Motor neuron (in vitro differentiated cells): ENCODE results near the gene FRMD4A. TPM values are rescaled to one million over a fixed set of nuclear protein-coding genes. Genes with fewer than 3 reads are reported as not detected.

Experiments
- ATAC-seq, 8 experiments: fragments of 200-7000 bp; cut with Tn5 transposase; replicated peaks in 6 of 8; 2 replicates each; pipeline ENCODE4 v1.8.0; 2021; ENCODE audit warnings: mild to moderate bottlenecking in 8 of 8, moderate library complexity in 8 of 8
- H3K27ac ChIP-seq, 2 donors: fragments of 250-450 bp; sonication (Bioruptor Pico); 2 replicates each; pipeline ENCODE4 v1.9.0; 2021; ENCODE audit warnings: antibody characterized with exemption in 2 of 2, mild to moderate bottlenecking in 2 of 2, moderate library complexity in 1 of 2
- H3K4me1 ChIP-seq, 2 donors: fragments of 250-450 bp; sonication (Bioruptor Pico); replicated peaks in 1 of 2; 2 replicates each; pipeline ENCODE4 v1.6.1; 2021; ENCODE audit warnings: antibody characterized with exemption in 2 of 2, mild to moderate bottlenecking in 2 of 2, moderate library complexity in 1 of 2
- H3K4me3 ChIP-seq, 5 donors: fragments of 250-450 bp; sonication (Bioruptor Pico); 2 replicates each; pipeline ENCODE4 v1.9.0; 2021; ENCODE audit warnings: antibody characterized with exemption in 5 of 5, mild to moderate bottlenecking in 5 of 5, moderate library complexity in 4 of 5
- WGBS, 10 experiments: fragments of 450-650 bp; shearing (Covaris generic); methylation state at CpG; one replicate each; pipeline ENCODE4 v1.0.0; 2022; 5-methylcytosine and 5-hydroxymethylcytosine counted together
- in situ Hi-C, 9 experiments: fragments of 400-800 bp; cut with MboI; loops; one replicate each; pipeline ENCODE4 v1.15.0; 2021; ENCODE audit warnings: low sequenced_read_pairs in 9 of 9, low pct_unique_long_range_greater_than_20kb in 2 of 9; ENCODE audit not compliant: unreplicated experiment in 9 of 9
- total RNA-seq, 8 experiments: library from RNA; unstranded; fragments of 300-600 nt; gene quantifications; 2 replicates each; pipeline versions ENCODE4 v1.2.3 to v1.2.4, GENCODE V29; 2022

The FRMD4A gene
- total RNA-seq, 8 experiments from 2014 or later, result 18.6 to 87.3 (median 44.5) TPM

GRCh38 chr10:13670311-13670710 lies 660.4 kb downstream of the FRMD4A start:
- 54 to 100% (median 91%) methylated on average over 3 to 10 of the region's 10 CpGs; no CpG with 5 or more reads in 1 of the 10 experiments for WGBS, 10 experiments
- no peak overlapping the region for H3K4me3 ChIP-seq
- H3K27ac ChIP-seq, result no peak overlapping the region
- peaks cover 15 to 21% of the 10 kb centered on the region in 2 donors for H3K4me1 ChIP-seq
- in situ Hi-C loops, result loop anchor here in 1 of 9 experiments (10.0 kb wide), 1 partner anchor 104 kb away; no protein-coding TSS in a partner anchor
- ATAC-seq, result peak in 1 of 8 experiments; percentile 69

GRCh38 chr10:13669901-13670300 lies 660.8 kb downstream of the FRMD4A start:
- in situ Hi-C loops, result loop anchor here in 2 of 9 experiments (10.0 kb wide), 1 partner anchor 105 kb away; no protein-coding TSS in a partner anchor

GRCh38 chr10:13669182-13669855 lies 661.4 kb downstream of the FRMD4A start:
- 75 to 100% (median 100%) methylated on average over 2 to 6 of the region's 8 CpGs; no CpG with 5 or more reads in 3 of the 10 experiments for WGBS, 10 experiments
- in situ Hi-C loops, result loop anchor here in 1 of 9 experiments (10.0 kb wide), 1 partner anchor 105 kb away; no protein-coding TSS in a partner anchor
- H3K27ac ChIP-seq, result no peak overlapping the region
- no peak overlapping the region for H3K4me3 ChIP-seq
- ATAC-seq, result no peak
- H3K4me1 ChIP-seq, result peaks cover 15 to 21% of the 10 kb centered on the region in 2 donors

More at GRCh38 chr10:13669901-13670300, 660.8 kb downstream of the FRMD4A start:
- H3K27ac ChIP-seq, result no peak overlapping the region
- peaks cover 15 to 21% of the 10 kb centered on the region in 2 donors for H3K4me1 ChIP-seq
- WGBS, 10 experiments, result 89 to 100% (median 95%) methylated on average over 2 to 10 of the region's 12 CpGs; no CpG with 5 or more reads in 2 of the 10 experiments
- no peak for ATAC-seq
- H3K4me3 ChIP-seq, result no peak overlapping the region

GRCh38 chr10:13668126-13668525 lies 662.6 kb downstream of the FRMD4A start:
- ATAC-seq, result no peak
- H3K4me1 ChIP-seq, result peaks cover 8 to 16% of the 10 kb centered on the region in 2 donors
- H3K4me3 ChIP-seq, result no peak overlapping the region
- 80 to 100% (median 87%) methylated on average over 1 to 4 of the region's 4 CpGs; no CpG with 5 or more reads in 3 of the 10 experiments for WGBS, 10 experiments
- in situ Hi-C loops, result loop anchor here in 1 of 9 experiments (10.0 kb wide), 1 partner anchor 107 kb away; no protein-coding TSS in a partner anchor
- no peak overlapping the region for H3K27ac ChIP-seq

- 90 to 100% (median 93%) methylated on average over 1 to 18 of the region's 20 CpGs; no CpG with 5 or more reads in 3 of the 10 experiments for WGBS, 10 experiments
- H3K4me1 ChIP-seq, result no peaks in the 10 kb centered on the region
- in situ Hi-C loops, result loop anchor here in 1 of 9 experiments (10.0 kb wide), 1 partner anchor 109 kb away; no protein-coding TSS in a partner anchor
- ATAC-seq, result peak in 1 of 8 experiments; percentile 3
- no peak overlapping the region for H3K4me3 ChIP-seq
- no peak overlapping the region for H3K27ac ChIP-seq
These were observed 665.0 kb downstream of the FRMD4A start for GRCh38 chr10:13665516-13666262.

GRCh38 chr10:13661256-13661655 lies 669.5 kb downstream of the FRMD4A start:
- Histone ChIP-seq H3K27ac (no peak overlapping the region), H3K4me1 (peaks cover 0 to 3% of the 10 kb centered on the region in 2 donors), H3K4me3 (no peak overlapping the region)
- in situ Hi-C loops, result loop anchor here in 1 of 9 experiments (10.0 kb wide), 1 partner anchor 114 kb away; no protein-coding TSS in a partner anchor
- WGBS, 10 experiments, result 24 to 100% (median 85%) methylated on average over 1 to 6 of the region's 8 CpGs; no CpG with 5 or more reads in 2 of the 10 experiments
- peak in 1 of 8 experiments; percentile 2 for ATAC-seq

GRCh38 chr10:13660551-13660920 lies 670.2 kb downstream of the FRMD4A start:
- whole genome bisulfite sequencing, 10 experiments, result 68 to 100% (median 75%) methylated on average over 1 to 6 of the region's 7 CpGs; no CpG with 5 or more reads in 7 of the 10 experiments
- Histone ChIP-seq H3K27ac (no peak overlapping the region), H3K4me1 (peaks cover 0 to 3% of the 10 kb centered on the region in 2 donors), H3K4me3 (no peak overlapping the region)
- in situ Hi-C loops, result loop anchor here in 1 of 9 experiments (10.0 kb wide), 1 partner anchor 114 kb away; no protein-coding TSS in a partner anchor
- ATAC-seq, result peak in 2 of 8 experiments; percentile 12 to 17

GRCh38 chr10:13659887-13660550 lies 670.7 kb downstream of the FRMD4A start:
- Histone ChIP-seq H3K4me3 (no peak overlapping the region), H3K4me1 (peaks cover 0 to 3% of the 10 kb centered on the region in 2 donors), H3K27ac (no peak overlapping the region)
- 7 to 64% (median 35%) methylated on average over 2 to 10 of the region's 19 CpGs; no CpG with 5 or more reads in 3 of the 10 experiments for WGBS, 10 experiments
- in situ Hi-C loops, result loop anchor here in 3 of 9 experiments (10.0 kb wide), 1 partner anchor 115 kb away; no protein-coding TSS in a partner anchor
- ATAC-seq, result peak; percentile 9 to 65 (median 54)

- WGBS, 10 experiments, result 52 to 100% (median 95%) methylated on average over 1 to 10 of the region's 21 CpGs; no CpG with 5 or more reads in 4 of the 10 experiments
- H3K27ac ChIP-seq, result no peak overlapping the region
- no peak for ATAC-seq
- in situ Hi-C loops, result loop anchor here in 2 of 9 experiments (10.0 kb wide), 1 partner anchor 116 kb away; no protein-coding TSS in a partner anchor
- no peak overlapping the region for H3K4me3 ChIP-seq
- peaks cover 0 to 3% of the 10 kb centered on the region in 2 donors for H3K4me1 ChIP-seq
These were observed 671.6 kb downstream of the FRMD4A start for GRCh38 chr10:13658871-13659685.

GRCh38 chr10:13658264-13658663 lies 672.5 kb downstream of the FRMD4A start:
- Histone ChIP-seq H3K27ac (no peak overlapping the region), H3K4me1 (peaks cover 0 to 3% of the 10 kb centered on the region in 2 donors), H3K4me3 (no peak overlapping the region)
- in situ Hi-C loops, result loop anchor here in 2 of 9 experiments (10.0 kb wide), 1 partner anchor 117 kb away; no protein-coding TSS in a partner anchor
- ATAC-seq, result no peak
- WGBS, 10 experiments, result 60 to 98% (median 85%) methylated on average over 1 to 7 of the region's 10 CpGs; no CpG with 5 or more reads in 3 of the 10 experiments

- ATAC-seq, result no peak
- Histone ChIP-seq H3K4me3 (no peak overlapping the region), H3K4me1 (peaks cover 0 to 3% of the 10 kb centered on the region in 2 donors), H3K27ac (no peak overlapping the region)
- in situ Hi-C loops, result loop anchor here in 2 of 9 experiments (10.0 kb wide), 1 partner anchor 118 kb away; no protein-coding TSS in a partner anchor
- 87 to 100% methylated on average over 3 of the region's 49 CpGs; no CpG with 5 or more reads in 8 of the 10 experiments for WGBS, 10 experiments
These were observed 673.5 kb downstream of the FRMD4A start for GRCh38 chr10:13657101-13657680.
